ENCODE results near the gene QTRT2. TPM values are rescaled to one million over a fixed set of nuclear protein-coding genes. Genes with fewer than 3 reads are reported as not detected.

Gene QTRT2
- total RNA-seq, 1 experiment from 2014 or later: 39.2 TPM

GRCh38 chr3:114089675-114090074, 33.1 kb downstream of the QTRT2 start:
- ChIA-PET POLR2A (no interaction called here), CTCF (interaction anchor here (0.5 kb wide), 1 partner anchor 34 kb away, joined by 3 read pairs; the partner anchor contains the start of gene CCDC191)
- H3K9me3 Mint-ChIP-seq (ENCODE audit: unreplicated experiment): no peaks in the 10 kb centered on the region
- DNase-seq (ENCODE audit: unreplicated experiment): no peak
- TF ChIP-seq CTCF (IDR thresholded peaks at IDR 0.05; ENCODE audit: unreplicated experiment): no peak
- intact Hi-C loops (cut with micrococcal nuclease): no loop called here
- no peak overlapping the region for H3K27ac Mint-ChIP-seq (ENCODE audit: low read depth, unreplicated experiment)
- H3K4me3 Mint-ChIP-seq (ENCODE audit: unreplicated experiment): no peak overlapping the region
- H3K4me1 Mint-ChIP-seq (ENCODE audit: insufficient read depth, unreplicated experiment): no peaks in the 10 kb centered on the region
- H3K36me3 Mint-ChIP-seq (ENCODE audit: insufficient read depth, unreplicated experiment): peaks cover 23% of the 10 kb centered on the region
- BruUV-seq (replicated peaks): no TSS peak
- no peaks in the 10 kb centered on the region for H3K27me3 Mint-ChIP-seq (ENCODE audit: insufficient read depth, unreplicated experiment)

DNA sequence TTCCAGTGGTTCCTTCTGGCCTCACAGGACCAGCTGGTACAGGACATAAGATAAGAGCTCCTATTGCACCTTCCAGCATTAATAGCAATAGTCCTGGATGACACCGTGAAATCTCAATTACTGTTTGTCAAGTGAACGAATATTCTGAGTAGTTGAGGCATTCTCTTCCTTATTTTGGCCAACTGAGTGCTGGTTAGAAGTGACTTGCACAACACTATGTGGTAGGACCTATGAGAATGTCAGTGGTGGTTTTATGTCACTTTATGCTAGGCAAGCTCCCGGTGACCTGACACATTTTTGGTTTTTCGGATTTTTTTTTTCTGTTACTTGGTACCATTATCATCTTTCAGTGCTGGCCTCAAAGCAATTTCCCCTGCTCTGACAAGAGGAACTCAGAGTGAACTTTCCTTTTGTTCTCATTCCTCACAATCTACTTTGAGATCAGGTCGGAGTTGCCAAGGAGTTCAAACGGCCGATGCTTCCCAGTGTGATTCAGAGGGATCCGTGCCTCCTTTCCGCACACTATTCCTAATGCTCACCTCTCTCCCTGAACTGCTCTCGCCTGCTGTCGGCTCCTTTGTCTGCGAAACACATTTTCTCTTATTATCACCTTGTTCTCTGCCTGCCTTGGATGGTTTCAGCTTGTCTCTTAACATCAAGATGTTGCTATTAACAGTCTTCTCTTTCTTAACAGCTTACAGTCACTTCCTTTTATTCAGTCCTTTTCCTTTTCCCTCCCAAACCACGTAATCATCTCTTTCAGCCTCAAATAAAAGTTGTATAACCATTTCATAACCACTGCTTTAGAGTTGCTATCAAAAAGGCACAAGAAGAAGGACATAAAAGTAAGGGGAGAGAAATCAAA, 35.8 kb downstream of the QTRT2 start:
- no peak for TF ChIP-seq CTCF (IDR thresholded peaks at IDR 0.05; ENCODE audit: unreplicated experiment)
- no TSS peak for BruUV-seq (replicated peaks)
- no peaks in the 10 kb centered on the region for H3K4me1 Mint-ChIP-seq (ENCODE audit: insufficient read depth, unreplicated experiment)
- DNase-seq (ENCODE audit: unreplicated experiment): no peak
- intact Hi-C loops (cut with micrococcal nuclease): no loop called here
- no peak overlapping the region for H3K4me3 Mint-ChIP-seq (ENCODE audit: unreplicated experiment)
- H3K36me3 Mint-ChIP-seq (ENCODE audit: insufficient read depth, unreplicated experiment): peaks cover 8% of the 10 kb centered on the region
- H3K27ac Mint-ChIP-seq (ENCODE audit: low read depth, unreplicated experiment): no peak overlapping the region
- H3K27me3 Mint-ChIP-seq (ENCODE audit: insufficient read depth, unreplicated experiment): no peaks in the 10 kb centered on the region
- no peaks in the 10 kb centered on the region for H3K9me3 Mint-ChIP-seq (ENCODE audit: unreplicated experiment)
- ChIA-PET POLR2A (interaction anchor here (1.4 kb wide), 1 partner anchor 13 kb away, joined by 4 read pairs; no protein-coding TSS in a partner anchor), CTCF (interaction anchor here (0.5 to 0.9 kb wide), 2 partner anchors 12 to 66 kb away, joined by 3 to 4 read pairs; no protein-coding TSS in a partner anchor)

DNA sequence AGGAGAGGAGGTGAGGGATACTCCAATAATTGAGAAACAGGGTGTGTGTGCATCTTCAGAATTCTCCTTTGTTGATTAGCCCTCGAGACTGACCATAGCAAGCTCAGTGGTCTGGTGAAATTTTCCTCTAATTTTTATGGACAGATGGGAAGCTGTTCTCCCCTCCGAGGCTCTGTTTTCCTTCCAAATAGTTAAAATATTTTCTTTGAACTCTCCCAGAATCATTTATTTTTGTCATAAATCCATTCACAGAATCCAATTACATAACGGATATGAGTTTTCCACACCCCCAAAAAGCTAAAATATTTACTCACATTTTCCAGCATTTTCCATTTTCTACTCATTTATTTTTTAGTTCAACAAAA, 36.5 kb downstream of the QTRT2 start:
- DNase-seq (ENCODE audit: unreplicated experiment): no peak
- POLR2A ChIA-PET: interaction anchor here (1.4 kb wide), 1 partner anchor 14 kb away, joined by 4 read pairs; no protein-coding TSS in a partner anchor
- H3K36me3 Mint-ChIP-seq (ENCODE audit: insufficient read depth, unreplicated experiment): peaks cover 4% of the 10 kb centered on the region
- no peaks in the 10 kb centered on the region for H3K27me3 Mint-ChIP-seq (ENCODE audit: insufficient read depth, unreplicated experiment)
- BruUV-seq (replicated peaks): no TSS peak
- H3K4me3 Mint-ChIP-seq (ENCODE audit: unreplicated experiment): no peak overlapping the region
- H3K9me3 Mint-ChIP-seq (ENCODE audit: unreplicated experiment): no peaks in the 10 kb centered on the region
- H3K4me1 Mint-ChIP-seq (ENCODE audit: insufficient read depth, unreplicated experiment): no peaks in the 10 kb centered on the region
- TF ChIP-seq CTCF (IDR thresholded peaks at IDR 0.05; ENCODE audit: unreplicated experiment): no peak
- intact Hi-C loops (cut with micrococcal nuclease): no loop called here
- CTCF ChIA-PET: interaction anchor here (0.9 kb wide), 1 partner anchor 12 kb away, joined by 3 read pairs; no protein-coding TSS in a partner anchor
- no peak overlapping the region for H3K27ac Mint-ChIP-seq (ENCODE audit: low read depth, unreplicated experiment)

- no peaks in the 10 kb centered on the region for H3K4me1 Mint-ChIP-seq (ENCODE audit: insufficient read depth, unreplicated experiment)
- no peaks in the 10 kb centered on the region for H3K27me3 Mint-ChIP-seq (ENCODE audit: insufficient read depth, unreplicated experiment)
- ChIA-PET CTCF (interaction anchor here (0.9 kb wide), 1 partner anchor 11 kb away, joined by 3 read pairs; no protein-coding TSS in a partner anchor), POLR2A (no interaction called here)
- H3K9me3 Mint-ChIP-seq (ENCODE audit: unreplicated experiment): no peaks in the 10 kb centered on the region
- no TSS peak for BruUV-seq (replicated peaks)
- no peak overlapping the region for H3K27ac Mint-ChIP-seq (ENCODE audit: low read depth, unreplicated experiment)
- no peak overlapping the region for H3K4me3 Mint-ChIP-seq (ENCODE audit: unreplicated experiment)
- no peak for TF ChIP-seq CTCF (IDR thresholded peaks at IDR 0.05; ENCODE audit: unreplicated experiment)
- peak; percentile 72 for DNase-seq (ENCODE audit: unreplicated experiment)
- intact Hi-C loops (cut with micrococcal nuclease): no loop called here
- peaks cover 4% of the 10 kb centered on the region for H3K36me3 Mint-ChIP-seq (ENCODE audit: insufficient read depth, unreplicated experiment)
Measured at GRCh38 chr3:114093596-114093995, 37.1 kb downstream of the QTRT2 start.
